Measurements from ENCODE around the gene RPL22L1. TPM values are rescaled to one million over a fixed set of nuclear protein-coding genes. Genes with fewer than 3 reads are reported as not detected.

RPL22L1 gene
- total and polyA plus RNA-seq, 12 donors: 22.1 to 143 (median 58.4) TPM

DNA sequence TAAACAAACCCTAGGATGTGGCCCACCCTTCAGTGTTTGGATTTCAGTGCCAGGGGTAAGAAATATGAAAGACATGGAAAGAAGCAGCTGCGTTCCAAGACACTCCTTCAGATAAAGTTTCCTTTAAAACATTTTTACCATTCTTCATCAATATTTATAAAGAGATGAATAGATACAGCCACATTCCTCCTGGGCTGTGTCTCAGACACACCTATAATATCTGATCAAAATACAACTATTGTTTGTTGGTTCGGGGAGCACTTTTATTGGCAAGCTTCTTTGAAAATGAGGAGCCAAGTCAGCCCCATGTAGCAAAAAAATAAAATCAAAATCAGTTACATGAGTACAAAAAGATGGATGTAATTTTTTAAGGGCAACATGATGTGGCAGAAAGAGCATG is 53.2 kb downstream of the RPL22L1 start:
- WGBS, 4 donors: 87 to 93% (median 92%) methylated on average over 2 of the region's 2 CpGs
- intact Hi-C loops (cut with DNase I): loop anchor here (10.0 kb wide), 2 partner anchors 402 to 502 kb away; partner anchors contain the start of gene CLDN11 (in 1 of the 2)
- no peak overlapping the region for H3K27ac ChIP-seq

DNA sequence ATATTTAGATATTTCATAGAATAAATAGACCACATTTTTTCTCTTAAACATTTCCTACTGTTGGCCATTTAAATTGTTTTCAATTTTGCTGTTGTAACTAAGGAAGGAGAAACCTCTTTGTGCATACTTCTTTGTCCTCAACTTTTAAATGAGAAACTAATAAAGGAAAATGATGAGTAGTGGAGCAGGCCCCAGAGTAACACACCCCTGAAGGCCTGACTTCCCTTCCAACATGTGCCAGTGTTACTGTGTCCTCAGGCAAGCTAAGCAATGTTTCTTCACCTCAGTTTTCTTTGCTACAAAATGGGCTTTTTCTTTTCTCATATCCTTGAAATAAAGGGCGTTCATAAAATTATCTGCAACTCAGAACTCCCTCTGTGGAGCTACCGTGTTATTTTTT is 53.7 kb downstream of the RPL22L1 start:
- Histone ChIP-seq H3K4me3 (no peak overlapping the region), H3K27me3 (no peaks in the 10 kb centered on the region), H3K27ac (no peak overlapping the region), H3K4me1 (replicated peaks in 1 of 2) (peaks cover 0 to 7% of the 10 kb centered on the region in 2 donors), H3K36me3 (replicated peaks in 1 of 2) (no peaks in the 10 kb centered on the region), H3K9me3 (replicated peaks in 1 of 3) (no peaks in the 10 kb centered on the region)
- TF ChIP-seq POLR2A (IDR thresholded peaks at IDR 0.05): no peak
- TF ChIP-seq, protein P1, sequence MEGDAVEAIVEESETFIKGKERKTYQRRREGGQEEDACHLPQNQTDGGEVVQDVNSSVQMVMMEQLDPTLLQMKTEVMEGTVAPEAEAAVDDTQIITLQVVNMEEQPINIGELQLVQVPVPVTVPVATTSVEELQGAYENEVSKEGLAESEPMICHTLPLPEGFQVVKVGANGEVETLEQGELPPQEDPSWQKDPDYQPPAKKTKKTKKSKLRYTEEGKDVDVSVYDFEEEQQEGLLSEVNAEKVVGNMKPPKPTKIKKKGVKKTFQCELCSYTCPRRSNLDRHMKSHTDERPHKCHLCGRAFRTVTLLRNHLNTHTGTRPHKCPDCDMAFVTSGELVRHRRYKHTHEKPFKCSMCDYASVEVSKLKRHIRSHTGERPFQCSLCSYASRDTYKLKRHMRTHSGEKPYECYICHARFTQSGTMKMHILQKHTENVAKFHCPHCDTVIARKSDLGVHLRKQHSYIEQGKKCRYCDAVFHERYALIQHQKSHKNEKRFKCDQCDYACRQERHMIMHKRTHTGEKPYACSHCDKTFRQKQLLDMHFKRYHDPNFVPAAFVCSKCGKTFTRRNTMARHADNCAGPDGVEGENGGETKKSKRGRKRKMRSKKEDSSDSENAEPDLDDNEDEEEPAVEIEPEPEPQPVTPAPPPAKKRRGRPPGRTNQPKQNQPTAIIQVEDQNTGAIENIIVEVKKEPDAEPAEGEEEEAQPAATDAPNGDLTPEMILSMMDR (IDR thresholded peaks at IDR 0.05): no peak
- intact Hi-C loops (cut with DNase I): loop anchor here (10.0 kb wide), 2 partner anchors 402 to 502 kb away; partner anchors contain the start of gene CLDN11 (in 1 of the 2)
- DNase-seq: no peak
- WGBS, 4 donors: 78 to 92% (median 79%) methylated on average over 2 of the region's 2 CpGs

More for the DNA sequence above, 53.2 kb downstream of the RPL22L1 start:
- no peak overlapping the region for H3K4me3 ChIP-seq
- DNase-seq: no peak
- H3K36me3 ChIP-seq (replicated peaks in 1 of 2): no peaks in the 10 kb centered on the region
- no peaks in the 10 kb centered on the region for H3K27me3 ChIP-seq
- TF ChIP-seq, protein P1 (IDR thresholded peaks at IDR 0.05): no peak
- TF ChIP-seq POLR2A (IDR thresholded peaks at IDR 0.05): no peak
- H3K4me1 ChIP-seq (replicated peaks in 1 of 2): peaks cover 0 to 2% of the 10 kb centered on the region in 2 donors
- H3K9me3 ChIP-seq (replicated peaks in 1 of 3): no peaks in the 10 kb centered on the region

DNA sequence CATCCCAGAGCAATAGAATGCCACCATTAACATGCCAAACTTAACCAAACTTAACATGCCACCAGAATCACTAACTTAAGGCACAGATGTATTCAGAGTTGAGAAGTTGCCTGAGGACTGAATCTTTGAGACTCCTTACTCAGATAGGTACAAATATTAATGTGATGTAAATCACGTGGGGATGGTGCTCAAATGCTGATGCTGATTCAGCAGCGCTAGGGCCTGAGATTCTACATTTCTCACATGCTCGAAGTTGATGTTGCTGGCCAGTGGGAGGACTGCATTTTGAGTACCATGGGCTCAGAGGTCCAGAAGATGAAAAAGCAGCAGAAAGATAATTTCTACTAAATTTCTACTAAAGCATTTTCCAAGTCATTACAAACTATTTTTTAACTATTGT is 54.1 kb downstream of the RPL22L1 start:
- WGBS, 4 donors: 76 to 83% (median 81%) methylated on average over 3 of the region's 3 CpGs
- no peak for DNase-seq
- no peak for TF ChIP-seq POLR2A (IDR thresholded peaks at IDR 0.05)
- TF ChIP-seq, protein P1 (IDR thresholded peaks at IDR 0.05): no peak
- intact Hi-C loops (cut with DNase I): loop anchor here (10.0 kb wide), 2 partner anchors 401 to 501 kb away; partner anchors contain the start of gene CLDN11 (in 1 of the 2)
- Histone ChIP-seq H3K27me3 (no peaks in the 10 kb centered on the region), H3K4me3 (no peak overlapping the region), H3K9me3 (replicated peaks in 1 of 3) (no peaks in the 10 kb centered on the region), H3K36me3 (replicated peaks in 1 of 2) (no peaks in the 10 kb centered on the region), H3K4me1 (replicated peaks in 1 of 2) (peaks cover 0 to 7% of the 10 kb centered on the region in 2 donors), H3K27ac (no peak overlapping the region)

DNA sequence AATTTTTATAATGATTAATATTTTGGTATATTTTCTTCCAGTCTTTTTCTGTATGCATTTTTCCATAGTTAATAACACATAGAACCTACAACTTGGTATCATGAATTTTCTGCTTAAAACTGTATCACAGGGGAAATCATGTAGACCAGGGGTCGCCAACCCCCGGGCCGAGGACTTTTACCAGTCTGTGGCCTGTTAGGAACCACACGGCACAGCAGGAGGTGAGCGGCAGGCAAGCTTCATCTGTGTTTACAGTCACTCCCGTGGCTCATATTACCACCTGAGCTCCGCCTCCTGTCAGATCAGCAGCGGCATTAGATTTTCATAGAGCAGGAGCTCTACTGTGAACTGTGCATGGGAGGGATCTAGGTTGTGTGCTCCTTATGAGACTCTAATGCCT is 54.7 kb downstream of the RPL22L1 start:
- no peak overlapping the region for H3K27ac ChIP-seq
- peaks cover 0 to 7% of the 10 kb centered on the region in 2 donors for H3K4me1 ChIP-seq (replicated peaks in 1 of 2)
- WGBS, 4 donors: 53 to 63% (median 59%) methylated on average over 5 to 8 of the region's 8 CpGs
- no peaks in the 10 kb centered on the region for H3K9me3 ChIP-seq (replicated peaks in 1 of 3)
- H3K27me3 ChIP-seq: no peaks in the 10 kb centered on the region
- H3K36me3 ChIP-seq (replicated peaks in 1 of 2): no peaks in the 10 kb centered on the region
- intact Hi-C loops (cut with DNase I): loop anchor here (10.0 kb wide), 2 partner anchors 401 to 501 kb away; partner anchors contain the start of gene CLDN11 (in 1 of the 2)
- no peak overlapping the region for H3K4me3 ChIP-seq
- TF ChIP-seq, protein P1 (IDR thresholded peaks at IDR 0.05): no peak
- no peak for TF ChIP-seq POLR2A (IDR thresholded peaks at IDR 0.05)
- no peak for DNase-seq

Other genes with a start within 250 kb of the RPL22L1 start
- 10 to 100 TPM in 1 of 9 donors, 1 to 10 TPM in 8; 2.1 to 11.2 (median 4.5) TPM for gene EIF5A2, start 38.4 kb upstream of the RPL22L1 start, total RNA-seq
- 1 to 10 TPM in 2 of 3 donors, under 1 TPM in 1; 0.94 to 8.8 (median 1.4) TPM for gene EIF5A2, start 38.4 kb upstream of the RPL22L1 start, polyA plus RNA-seq
- under 1 TPM in 1 of 9 donors, not detected in 8; 0.22 TPM for gene SLC2A2, start 156.5 kb upstream of the RPL22L1 start, total RNA-seq
- gene SLC2A2, start 156.5 kb upstream of the RPL22L1 start, polyA plus RNA-seq: not detected

Data from adrenal gland (tissue), 12 donors.